Hematopoietic multipotent progenitor cell treated with erythropoietin and hydrocortisone succinate and interleukin-3 and kit ligand, for 6 days (in vitro differentiated cells): Measurements from ENCODE around the gene CTSK.
"Not testable (repeated sequence)": the region's sequence is repeated elsewhere in the genome, so short reads cannot be mapped to it uniquely, and the experiment has no call there.

ENCODE experiments used
- DNase-seq: peaks from one replicate; pipeline ENCODE4 v3.0.0-alpha.2; 2015

Gene CTSK

GRCh38 chr1:150808121-150808520, at the start of gene CTSK:
Gene CTSK (minus strand): TSS chr1:150808260. CDS start chr1:150806805, 1,455 bp downstream.
- DNase-seq = no peak

DNA sequence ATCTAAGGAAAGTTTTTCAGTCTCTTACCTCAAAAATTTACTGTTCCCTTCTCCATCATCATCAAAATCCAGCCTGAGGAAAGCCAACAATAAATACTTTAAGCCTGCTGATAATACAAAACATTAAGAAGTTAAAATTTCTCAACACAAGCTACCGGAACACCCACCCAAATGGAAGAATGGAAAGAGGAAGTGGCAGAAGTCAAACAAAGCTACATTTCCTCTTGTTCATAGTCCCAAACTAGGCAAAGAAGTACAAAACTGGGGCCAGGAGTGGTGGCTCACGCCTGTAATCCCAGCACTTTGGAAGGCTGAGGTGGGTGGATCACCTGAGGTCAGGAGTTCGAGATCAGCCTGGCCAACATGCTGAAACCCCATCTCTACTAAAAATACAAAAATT, 44.7 kb upstream of the CTSK start:
- peak; percentile 35 for DNase-seq

DNA sequence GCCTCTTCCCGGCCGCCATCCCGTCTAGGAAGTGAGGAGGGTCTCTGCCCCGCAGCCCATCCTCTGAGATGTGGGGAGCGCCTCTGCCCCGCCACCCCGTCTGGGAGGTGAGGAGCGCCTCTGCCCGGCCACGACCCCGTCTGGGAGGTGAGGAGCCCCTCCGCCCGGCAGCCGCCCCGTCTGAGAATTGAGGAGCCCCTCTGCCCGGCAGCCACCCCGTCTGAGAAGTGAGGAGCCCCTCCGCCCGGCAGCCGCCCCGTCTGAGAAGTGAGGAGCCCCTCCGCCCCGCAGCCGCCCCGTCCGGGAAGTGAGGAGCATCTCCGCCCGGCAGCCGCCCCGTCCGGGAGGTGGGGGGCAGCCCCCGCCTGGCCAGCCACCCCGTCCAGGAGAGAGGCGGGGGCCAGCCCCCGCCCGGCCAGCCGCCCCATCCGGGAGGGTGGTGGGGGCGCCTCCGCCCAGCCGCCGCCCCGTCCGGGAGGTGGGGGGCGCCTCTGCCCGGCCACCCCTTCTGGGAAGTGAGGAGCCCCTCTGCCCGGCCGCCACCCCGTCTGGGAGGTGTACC, 42.8 kb upstream of the CTSK start:
- DNase-seq = not testable (repeated sequence)

DNA sequence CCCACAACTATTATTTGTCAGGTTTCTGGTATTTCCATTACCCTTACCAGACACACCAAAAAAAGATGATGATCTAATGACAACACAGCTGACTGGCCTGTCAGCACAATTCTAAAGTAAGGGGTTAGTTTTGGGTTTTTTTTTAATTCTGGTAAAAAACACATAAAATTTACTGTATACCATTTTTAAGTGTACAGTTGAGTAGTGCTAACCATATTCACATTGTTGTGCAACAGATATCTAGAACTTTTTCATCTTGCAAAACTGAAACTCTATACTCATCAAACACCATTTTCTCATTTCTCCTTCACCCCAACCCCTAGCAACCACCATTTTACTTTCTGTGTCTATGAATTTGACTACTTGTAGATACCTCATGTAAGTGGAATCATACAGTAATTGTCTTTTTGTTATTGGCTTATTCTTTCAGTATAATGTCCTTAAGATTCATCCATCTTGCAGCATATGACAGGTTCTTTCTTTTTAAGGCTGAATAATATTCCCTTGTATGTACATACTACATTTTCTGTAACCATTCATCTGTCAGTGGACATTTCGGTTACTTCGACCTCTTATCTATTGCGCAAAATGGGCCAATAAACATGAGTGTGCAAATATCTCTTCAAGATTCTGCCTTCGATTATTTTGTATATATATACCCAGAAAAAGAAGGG, 38.5 kb upstream of the CTSK start:
- no peak for DNase-seq

DNA sequence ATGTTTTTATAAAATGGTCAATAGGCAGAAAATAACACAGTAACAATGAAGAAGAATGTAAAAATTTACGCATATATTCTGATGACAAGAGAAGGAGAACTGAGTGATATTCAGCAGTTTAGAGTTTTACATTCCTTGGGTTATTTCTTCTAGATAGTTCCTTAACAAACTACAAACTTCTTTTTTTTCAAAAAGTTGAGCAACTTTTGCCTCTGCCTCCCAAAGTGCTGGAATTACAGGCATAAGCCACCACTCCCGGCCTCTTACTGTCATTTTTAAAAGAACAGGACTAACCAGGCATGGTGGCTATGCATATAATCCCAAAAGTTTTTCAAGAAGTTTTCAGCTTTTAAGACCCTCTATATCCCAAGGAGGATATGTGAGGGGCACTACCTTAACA, 35.4 kb upstream of the CTSK start:
- DNase-seq = no peak

DNA sequence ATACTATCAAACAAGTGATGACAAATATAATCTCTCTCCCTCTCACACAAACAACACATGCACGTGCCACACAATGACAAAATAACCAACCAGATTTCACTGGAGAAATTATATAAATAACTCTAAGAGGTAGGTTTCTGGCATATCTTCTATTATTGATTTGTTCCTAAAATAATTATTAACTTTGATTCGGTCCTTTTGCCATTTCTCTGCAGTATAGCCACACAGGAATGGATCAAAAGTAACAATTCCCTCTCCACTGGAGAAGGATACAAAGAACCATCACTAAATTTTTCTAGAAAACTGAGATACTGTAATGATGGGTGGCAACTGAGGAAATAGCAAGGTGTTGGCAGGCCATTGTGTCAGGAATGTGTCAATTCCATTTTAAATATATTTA, 34.9 kb upstream of the CTSK start:
- no peak for DNase-seq

GRCh38 chr1:150842343-150842742, 34.3 kb upstream of the CTSK start:
- no peak for DNase-seq

- no peak for DNase-seq
Observed at GRCh38 chr1:150841626-150842025, 33.6 kb upstream of the CTSK start.

GRCh38 chr1:150840850-150841249, 32.8 kb upstream of the CTSK start:
- DNase-seq = peak; percentile 25

DNA sequence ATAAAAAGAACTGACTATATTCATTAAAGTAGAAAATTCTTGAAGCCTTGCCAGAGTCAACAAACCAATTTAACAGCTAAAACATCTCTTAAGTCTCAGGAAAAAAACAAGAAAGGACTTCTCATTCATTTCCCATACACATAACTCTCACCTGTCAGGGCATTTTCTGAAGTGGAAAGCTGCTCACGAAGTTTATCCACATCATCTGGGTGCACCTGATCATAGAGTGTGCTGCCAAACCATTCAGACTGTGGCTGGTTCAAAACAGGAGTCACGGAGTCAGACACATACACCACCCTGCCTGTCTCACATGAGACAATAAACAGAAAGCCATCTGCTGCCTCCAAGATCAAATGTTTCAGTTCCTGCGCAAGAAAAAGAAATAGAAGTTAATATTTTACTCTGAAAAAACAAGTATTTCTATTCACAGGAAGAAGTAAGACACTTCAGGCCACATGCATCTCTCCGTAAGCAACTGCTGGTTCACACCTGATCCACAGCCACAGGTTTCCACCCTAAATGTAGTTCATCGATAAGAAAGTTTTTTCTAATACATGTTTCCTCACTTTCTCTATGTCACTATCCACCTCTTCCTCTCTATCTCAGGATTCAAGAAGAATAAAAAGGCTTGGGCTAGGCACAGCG, 28.2 kb upstream of the CTSK start:
- no peak for DNase-seq

GRCh38 chr1:150833961-150834360, 25.9 kb upstream of the CTSK start:
- not testable (repeated sequence) for DNase-seq

DNA sequence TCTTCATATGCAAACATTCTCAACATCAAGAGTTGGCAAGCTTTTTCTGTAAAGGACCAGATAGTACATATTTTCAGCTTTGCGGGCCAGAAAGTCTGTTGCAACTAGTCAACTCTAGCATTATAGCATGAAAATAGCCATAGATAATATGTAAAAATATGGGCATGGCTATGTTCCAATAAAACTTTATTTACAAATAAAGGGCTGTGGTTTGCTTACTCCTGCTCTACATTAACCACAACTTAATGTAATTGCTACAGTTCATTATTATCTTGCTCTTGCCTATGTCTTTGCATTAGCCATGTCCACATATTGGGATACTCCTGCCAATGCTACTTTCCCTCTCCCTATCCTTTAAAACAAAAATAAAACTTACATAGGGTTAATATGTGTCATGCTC, 24.5 kb upstream of the CTSK start:
- DNase-seq = no peak

DNA sequence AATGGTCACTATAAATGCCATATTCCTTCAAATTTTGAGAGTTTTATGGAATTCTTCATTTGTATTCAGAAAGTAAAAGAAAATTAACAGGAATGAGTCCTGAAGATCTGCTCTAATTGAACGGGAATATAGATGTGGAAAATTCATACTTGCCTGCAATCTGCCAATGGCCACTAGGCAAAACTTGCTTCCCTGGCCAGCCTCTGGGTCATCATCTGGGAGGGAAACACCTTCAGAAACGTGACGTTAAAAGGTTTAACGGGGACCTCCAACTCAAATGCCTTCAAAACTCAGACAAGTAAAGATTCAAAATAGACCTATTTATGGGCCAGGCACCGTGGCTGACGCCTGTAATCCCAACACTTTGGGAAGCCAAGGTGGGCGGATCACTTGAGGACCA, 21.7 kb upstream of the CTSK start:
- DNase-seq = no peak

GRCh38 chr1:150826299-150826698, 18.2 kb upstream of the CTSK start:
- no peak for DNase-seq

GRCh38 chr1:150820730-150821512, 12.9 kb upstream of the CTSK start:
- DNase-seq = no peak

GRCh38 chr1:150815871-150816270, 7.8 kb upstream of the CTSK start:
- DNase-seq = no peak

DNA sequence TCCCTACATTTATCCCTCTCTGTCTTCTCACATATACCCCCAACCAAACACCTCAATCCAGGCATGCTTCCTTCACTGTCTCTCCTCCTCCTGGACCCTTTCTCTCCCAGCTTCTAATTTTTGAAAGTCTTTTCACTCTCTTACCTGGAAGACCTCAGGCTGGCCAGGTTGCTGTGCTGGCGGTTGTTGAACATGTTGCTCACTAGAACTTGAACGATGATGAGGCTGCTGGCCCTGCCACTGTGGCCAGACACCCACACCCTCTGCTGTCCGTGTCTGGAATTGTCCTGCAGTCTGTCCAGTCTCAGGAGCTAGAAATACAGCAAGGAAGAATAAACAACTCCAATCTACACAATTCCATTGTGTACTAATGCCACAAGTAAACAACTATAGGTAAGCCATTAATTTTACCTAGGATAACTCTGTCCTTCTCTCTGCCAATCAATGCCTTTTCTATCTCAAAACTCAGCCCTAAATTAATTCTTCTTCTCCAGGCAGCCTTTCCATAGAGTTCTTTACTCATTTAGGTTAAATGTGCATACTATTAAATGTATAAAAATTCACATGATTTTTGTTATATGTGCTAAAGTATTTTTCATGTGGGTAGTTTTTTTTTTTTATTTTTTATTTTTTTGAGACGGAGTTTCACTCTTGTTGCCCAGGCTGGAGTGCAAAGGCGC, 5.1 kb upstream of the CTSK start:
- DNase-seq = peak; percentile 71

GRCh38 chr1:150810958-150811659, 3.0 kb upstream of the CTSK start:
- DNase-seq = no peak

DNA sequence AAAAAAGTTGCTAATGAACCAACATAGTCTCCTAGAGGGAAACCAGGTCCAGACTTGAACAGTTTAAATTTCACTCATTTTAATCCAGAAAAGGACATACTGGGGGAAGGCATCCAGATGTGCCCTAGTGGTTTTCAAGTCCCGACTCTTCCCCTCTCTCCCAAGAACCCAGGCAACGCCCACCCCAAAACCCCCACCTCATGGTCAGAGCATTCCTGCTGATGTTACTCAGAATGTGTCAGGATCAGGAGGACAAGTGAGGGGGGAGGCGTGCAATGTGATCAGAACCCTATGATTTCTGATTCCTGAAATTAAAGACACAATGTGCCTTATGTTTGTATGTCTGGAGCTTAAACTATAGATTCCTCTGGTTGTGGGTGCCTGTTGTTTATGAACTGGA, 1.6 kb upstream of the CTSK start:
- DNase-seq = no peak

- DNase-seq = no peak
Observed at GRCh38 chr1:150808846-150809245, 786 bp upstream of the CTSK start.

- DNase-seq = peak; percentile 27
Observed at GRCh38 chr1:150807249-150808023, 624 bp downstream of the CTSK start.

- no peak for DNase-seq
Observed at GRCh38 chr1:150805899-150806298, 2.2 kb downstream of the CTSK start.
